ENCODE data around the gene PIP5KL1. TPM values are rescaled to one million over a fixed set of nuclear protein-coding genes. Genes with fewer than 3 reads are reported as not detected.
A peak's percentile ranks its signal among the peaks of the same experiment; 100 is the strongest.

The PIP5KL1 gene
- total RNA-seq, 1 experiment from 2014 or later = 16.8 TPM

GRCh38 chr9:127925959-127926905, 4.3 kb downstream of the PIP5KL1 start:
- Mint-ChIP-seq H3K27me3 (ENCODE audit: low read depth) (peaks cover 36% of the 10 kb centered on the region), H3K4me3 (peak overlapping the region; percentile 96), H3K27ac (no peak overlapping the region), H3K36me3 (no peaks in the 10 kb centered on the region; the same call in 1 of the 2 replicates), H3K4me1 (peaks cover 23% of the 10 kb centered on the region), H3K9me3 (no peaks in the 10 kb centered on the region)
- ChIA-PET POLR2A (interaction anchor here (0.7 kb wide), 1 partner anchor 190 kb away, joined by 3 read pairs; no protein-coding TSS in a partner anchor), CTCF (interaction anchor here (1.3 to 2.1 kb wide), 3 partner anchors 17 to 191 kb away, joined by 3 to 8 read pairs (median 5); partner anchors contain the start of gene TOR2A)
- ATAC-seq = no peak
- DNase-seq (ENCODE audit: low spot score) = no peak
- TF ChIP-seq ZNF396 (CRISPR knock-in tag; IDR thresholded peaks at IDR 0.05; ENCODE audit: borderline replicate concordance) (no peak), NFYB (CRISPR knock-in tag; conservative IDR thresholded peaks at IDR 0.05; ENCODE audit: low read depth) (no peak), IRF1 (CRISPR knock-in tag; IDR thresholded peaks at IDR 0.05) (no peak), CDX4 (CRISPR knock-in tag; IDR thresholded peaks at IDR 0.05; ENCODE audit: borderline replicate concordance) (no peak)

- peaks cover 35% of the 10 kb centered on the region for H3K27me3 Mint-ChIP-seq (ENCODE audit: low read depth)
- CTCF ChIA-PET = interaction anchor here (1.0 to 2.1 kb wide), 4 partner anchors 18 to 190 kb away, joined by 3 to 8 read pairs (median 4); partner anchors contain the start of gene TOR2A
- ATAC-seq (no peak), DNase-seq (ENCODE audit: low spot score) (no peak)
- H3K4me1 Mint-ChIP-seq = peaks cover 14% of the 10 kb centered on the region
- H3K9me3 Mint-ChIP-seq = no peaks in the 10 kb centered on the region
- H3K27ac Mint-ChIP-seq = no peak overlapping the region
- POLR2A ChIA-PET = no interaction called here
- TF ChIP-seq ATF3 (CRISPR knock-in tag; conservative IDR thresholded peaks at IDR 0.05) (no peak), TP53 (CRISPR knock-in tag; IDR thresholded peaks at IDR 0.05) (no peak), ZNF138 (CRISPR knock-in tag; conservative IDR thresholded peaks at IDR 0.05) (no peak)
- H3K36me3 Mint-ChIP-seq = no peaks in the 10 kb centered on the region; the same call in 1 of the 2 replicates
- H3K4me3 Mint-ChIP-seq = no peak overlapping the region
These were observed 5.7 kb downstream of the PIP5KL1 start for GRCh38 chr9:127924736-127925444.

GRCh38 chr9:127923771-127924170, 6.8 kb downstream of the PIP5KL1 start:
- no peak for ATAC-seq
- ChIA-PET POLR2A (no interaction called here), CTCF (interaction anchor here (0.7 to 1.6 kb wide), 11 partner anchors 18 to 699 kb away, joined by 3 to 15 read pairs (median 5); partner anchors contain the start of genes NAIF1 and TOR2A)
- no peak for DNase-seq (ENCODE audit: low spot score)
- Mint-ChIP-seq H3K36me3 (no peaks in the 10 kb centered on the region; the same call in 1 of the 2 replicates), H3K27me3 (ENCODE audit: low read depth) (peaks cover 24% of the 10 kb centered on the region), H3K4me1 (peaks cover 7% of the 10 kb centered on the region), H3K9me3 (no peaks in the 10 kb centered on the region), H3K4me3 (no peak overlapping the region), H3K27ac (no peak overlapping the region)
- TF ChIP-seq KAT7 (CRISPR knock-in tag; IDR thresholded peaks at IDR 0.05; ENCODE audit: borderline replicate concordance) (no peak), E2F5 (CRISPR knock-in tag; IDR thresholded peaks at IDR 0.05) (no peak), ESRRA (CRISPR knock-in tag; IDR thresholded peaks at IDR 0.05; ENCODE audit: borderline replicate concordance) (no peak), ZNF423 (CRISPR knock-in tag; IDR thresholded peaks at IDR 0.05) (no peak), GABPB1 (CRISPR knock-in tag; IDR thresholded peaks at IDR 0.05) (no peak), ZSCAN18 (CRISPR knock-in tag; IDR thresholded peaks at IDR 0.05) (no peak), SOX15 (CRISPR knock-in tag; IDR thresholded peaks at IDR 0.05) (no peak), MYBL2 (CRISPR knock-in tag; IDR thresholded peaks at IDR 0.05) (no peak), ZNF512 (CRISPR knock-in tag; IDR thresholded peaks at IDR 0.05; ENCODE audit: borderline replicate concordance) (no peak), ZNF416 (CRISPR knock-in tag; IDR thresholded peaks at IDR 0.05) (no peak), ZNF263 (CRISPR knock-in tag; IDR thresholded peaks at IDR 0.05; ENCODE audit: low read depth) (no peak), FOXP1 (CRISPR knock-in tag; IDR thresholded peaks at IDR 0.05; ENCODE audit: borderline replicate concordance) (no peak), ZNF219 (CRISPR knock-in tag; IDR thresholded peaks at IDR 0.05; ENCODE audit: borderline replicate concordance) (no peak), ATF1 (CRISPR knock-in tag; IDR thresholded peaks at IDR 0.05) (no peak), FOXK1 (CRISPR knock-in tag; IDR thresholded peaks at IDR 0.05) (no peak), TP53 (CRISPR knock-in tag; IDR thresholded peaks at IDR 0.05) (no peak), NFE2L1 (CRISPR knock-in tag; IDR thresholded peaks at IDR 0.05) (no peak)
